Esophagus squamous epithelium (tissue), 4 donors: ENCODE data around the gene MLLT3.

Experiments
- CTCF ChIP-seq, 6 experiments: fragments of 450-650 bp in 4 of 6; fragments of 200-600 bp in 2 of 6; sonication (generic) in 2 of 6; IDR thresholded peaks; one replicate each; pipeline ENCODE4 v1.5.1; 2016 to 2019; ENCODE audit warnings: antibody characterized with exemption in 6 of 6, mild to moderate bottlenecking in 4 of 6, moderate library complexity in 4 of 6
- POLR2A ChIP-seq, 4 donors: fragments of 450-650 bp; IDR thresholded peaks; one replicate each; pipeline ENCODE4 v1.6.1; 2017; ENCODE audit warnings: antibody characterized with exemption in 4 of 4, mild to moderate bottlenecking in 4 of 4, moderate library complexity in 3 of 4

GRCh38 chr9:20551835-20552234 is 70.5 kb downstream of the MLLT3 start:
- TF ChIP-seq CTCF (IDR thresholded peaks at IDR 0.05) (no peak), POLR2A (IDR thresholded peaks at IDR 0.05) (no peak)
